GM12874 (cell line): ENCODE results near the gene PIK3R5.
A peak's percentile ranks its signal among the peaks of the same experiment; 100 is the strongest.

ENCODE experiments used
- CTCF ChIP-seq: IDR thresholded peaks from 2 replicates; pipeline ENCODE4 v1.5.1; 2011; ENCODE audit warnings: low read depth, mild to moderate bottlenecking, control low read depth, low read length, moderate library complexity; ENCODE audit not compliant: insufficient read depth

Gene PIK3R5

GRCh38 chr17:8838551-8839095 is 126.9 kb downstream of the PIK3R5 start:
- TF ChIP-seq CTCF: no peak

- no peak for TF ChIP-seq CTCF
These were observed 127.9 kb downstream of the PIK3R5 start for GRCh38 chr17:8837563-8838075.

- no peak for TF ChIP-seq CTCF
These were observed 128.5 kb downstream of the PIK3R5 start for GRCh38 chr17:8836821-8837562.

DNA sequence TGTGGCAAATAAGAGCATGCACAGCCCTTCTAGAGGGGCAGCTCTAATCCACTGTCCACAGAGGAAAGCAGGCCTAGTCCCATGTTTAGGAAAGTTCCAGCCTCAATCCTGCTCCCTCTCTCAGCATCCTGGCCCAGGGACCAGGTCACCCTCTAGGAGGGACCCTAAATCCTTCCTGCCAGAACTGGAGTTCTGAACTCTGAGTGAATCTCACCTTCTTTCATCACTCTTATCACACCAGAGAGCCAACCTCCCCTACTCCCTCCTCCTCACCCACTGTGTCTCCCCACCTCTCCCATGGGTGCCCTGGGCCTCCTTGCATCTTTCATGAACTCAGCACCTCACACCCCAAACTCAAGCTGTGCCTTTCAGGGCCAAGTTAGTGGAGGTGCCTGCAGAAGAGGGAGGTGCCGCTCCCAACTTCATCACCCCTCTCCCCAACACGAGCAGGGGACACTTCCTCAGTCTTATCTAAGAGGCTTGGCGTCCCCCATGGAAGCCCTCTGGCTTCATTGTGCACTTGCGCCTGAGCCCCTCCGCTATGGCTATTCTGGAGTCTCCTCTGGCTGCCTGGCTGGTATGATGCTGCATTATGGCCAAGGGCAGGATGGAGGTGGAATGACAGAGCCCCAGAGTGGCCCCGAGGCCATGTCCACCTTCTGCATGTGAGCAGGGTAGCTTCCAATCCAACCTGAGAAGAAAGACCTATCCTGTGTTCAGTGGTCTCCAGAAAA is 129.7 kb downstream of the PIK3R5 start:
- no peak for TF ChIP-seq CTCF

- TF ChIP-seq CTCF: no peak
These were observed 130.4 kb downstream of the PIK3R5 start for GRCh38 chr17:8835106-8835505.

- TF ChIP-seq CTCF: peak; percentile 83
These were observed 132.7 kb downstream of the PIK3R5 start for GRCh38 chr17:8832711-8833352.
